Measurements from ENCODE around the gene TRIP12. TPM values are rescaled to one million over a fixed set of nuclear protein-coding genes. Genes with fewer than 3 reads are reported as not detected.

The TRIP12 gene
- total RNA-seq, 1 experiment from 2014 or later = 175 TPM

- no peaks in the 10 kb centered on the region for H3K79me2 ChIP-seq (ENCODE audit: insufficient read depth, low read length)
- ChIA-PET POLR2A (no interaction called here), CTCF (no interaction called here), RAD21 (ENCODE audit: low non-redundant PET in 1 of 2, low total read pairs in 2 of 2, uncharacterized antibody in 2 of 2, unreplicated experiment in 2 of 2) (no interaction called here)
- H3K27me3 ChIP-seq (ENCODE audit: insufficient read depth, low read length) = peaks cover 3% of the 10 kb centered on the region; the same call in 1 of the 2 replicates
- no peak overlapping the region for H3K9ac ChIP-seq (ENCODE audit: low read length)
- no peak for DNase-seq (ENCODE audit: low read depth, low spot score)
- H2AFZ ChIP-seq (ENCODE audit: low read depth, low read length, poor library complexity, severe bottlenecking) = no peak overlapping the region
- TF ChIP-seq REST (IDR thresholded peaks at IDR 0.05; ENCODE audit: low read depth) (no peak), FOSL1 (IDR thresholded peaks at IDR 0.05; ENCODE audit: low read depth) (no peak), RAD21 (IDR thresholded peaks at IDR 0.05; ENCODE audit: low read depth) (no peak), TCF7L2 (IDR thresholded peaks at IDR 0.05; ENCODE audit: borderline replicate concordance, extremely low read depth, insufficient read depth, insufficient read length) (no peak), ZBTB33 (IDR thresholded peaks at IDR 0.05; ENCODE audit: extremely low read depth, insufficient replicate concordance, low read length) (no peak), CEBPB (IDR thresholded peaks at IDR 0.05; ENCODE audit: low read depth) (no peak), SIN3A (IDR thresholded peaks at IDR 0.05; ENCODE audit: low read depth) (no peak)
- no peak overlapping the region for H3K27ac ChIP-seq (ENCODE audit: low read depth, low read length)
- H3K9me2 ChIP-seq (ENCODE audit: insufficient read depth) = no peaks in the 10 kb centered on the region
- no peak overlapping the region for H3K4me2 ChIP-seq (ENCODE audit: low read length)
- peaks cover 0 to 8% of the 10 kb centered on the region in 2 experiments; a peak in 1 of 4 replicates for H3K4me1 ChIP-seq (ENCODE audit: control insufficient read depth in 1 of 2, insufficient read depth in 2 of 2, low read length in 2 of 2)
- intact Hi-C loops (cut with micrococcal nuclease) = no loop called here
- no peaks in the 10 kb centered on the region for H3K36me3 ChIP-seq (ENCODE audit: control insufficient read depth in 1 of 2, insufficient read depth in 2 of 2, low read length in 2 of 2)
- H4K20me1 ChIP-seq (ENCODE audit: insufficient read depth) = no peaks in the 10 kb centered on the region
- BruUV-seq (replicated peaks) = no TSS peak
- H3K4me3 ChIP-seq (replicated peaks in 1 of 2; ENCODE audit: low read depth in 1 of 2, low read length in 2 of 2) = no peak overlapping the region
- no peaks in the 10 kb centered on the region for H3K9me3 ChIP-seq (ENCODE audit: control insufficient read depth in 1 of 2, insufficient read depth in 1 of 2, low read depth in 1 of 2, low read length in 2 of 2)
- no peak for ATAC-seq
Measured at GRCh38 chr2:229728370-229728769, 193.4 kb downstream of the TRIP12 start.
